Mesendoderm (in vitro differentiated cells): ENCODE data around the gene CDH11.

Source experiments
- DNase-seq: peaks from one replicate; pipeline ENCODE4 v3.0.0; 2013
- H2AK5ac ChIP-seq: 2 replicates; pipeline ENCODE4 v1.6.1; 2013; ENCODE audit warnings: low read length, inconsistent platforms
- H2BK120ac ChIP-seq: 2 replicates; pipeline ENCODE4 v1.6.1; 2013; ENCODE audit warnings: low read depth, mild to moderate bottlenecking, low read length, moderate library complexity, mixed read lengths
- H2BK15ac ChIP-seq: replicated peaks from 2 replicates; pipeline ENCODE4 v1.6.1; 2013; ENCODE audit warnings: low read depth, mild to moderate bottlenecking, moderate library complexity
- H2BK5ac ChIP-seq: 2 replicates; pipeline ENCODE4 v1.6.1; 2013; ENCODE audit warnings: low read length, inconsistent platforms
- H3K18ac ChIP-seq: 2 replicates; pipeline ENCODE4 v1.6.1; 2013; ENCODE audit warnings: mild to moderate bottlenecking, low read length, mixed read lengths
- H3K23ac ChIP-seq: one replicate; pipeline ENCODE4 v1.6.1; 2013; ENCODE audit warnings: low read length
- H3K27ac ChIP-seq: 2 replicates; pipeline ENCODE4 v1.5.1; 2013; ENCODE audit warnings: low read depth, mild to moderate bottlenecking, inconsistent platforms, low read length, moderate library complexity
- H3K27me3 ChIP-seq: 2 replicates; pipeline ENCODE4 v1.6.1; 2013; ENCODE audit warnings: low read length, control low read depth, mild to moderate bottlenecking, inconsistent platforms; ENCODE audit not compliant: insufficient read depth, poor library complexity
- H3K36me3 ChIP-seq: 2 replicates; pipeline ENCODE4 v1.6.1; 2013; ENCODE audit warnings: low read length, inconsistent platforms; ENCODE audit not compliant: control insufficient read depth, insufficient read depth
- H3K4ac ChIP-seq: one replicate; pipeline ENCODE4 v1.6.1; 2013; ENCODE audit warnings: low read depth, mild to moderate bottlenecking, low read length, moderate library complexity
- H3K4me1 ChIP-seq: 2 replicates; pipeline ENCODE4 v1.6.1; 2013; ENCODE audit warnings: low read depth, low read length, inconsistent platforms; ENCODE audit not compliant: control insufficient read depth
- H3K4me2 ChIP-seq: 2 replicates; pipeline ENCODE4 v1.6.1; 2013; ENCODE audit warnings: low read length
- H3K4me3 ChIP-seq: 2 replicates; pipeline ENCODE4 v1.5.1; 2013; ENCODE audit warnings: mild to moderate bottlenecking, low read length
- H3K56ac ChIP-seq: one replicate; pipeline ENCODE4 v1.6.1; 2013; ENCODE audit warnings: low read length
- H3K79me1 ChIP-seq: 2 replicates; pipeline ENCODE4 v1.6.1; 2013; ENCODE audit warnings: low read length, inconsistent platforms
- H3K79me2 ChIP-seq: 2 replicates; pipeline ENCODE4 v1.6.1; 2013; ENCODE audit warnings: mild to moderate bottlenecking, low read length; ENCODE audit not compliant: control insufficient read depth, insufficient read depth
- H3K9ac ChIP-seq: 2 replicates; pipeline ENCODE4 v1.6.1; 2013; ENCODE audit warnings: low read length, inconsistent platforms
- H4K5ac ChIP-seq: one replicate; pipeline ENCODE4 v1.6.1; 2013; ENCODE audit warnings: low read length
- H4K8ac ChIP-seq: one replicate; pipeline ENCODE4 v1.6.1; 2013; ENCODE audit warnings: low read depth, mild to moderate bottlenecking, control low read depth, low read length, moderate library complexity
- WGBS: extraction: QIAGEN DNeasy Blood & Tissue Kit; methylation state at CpG from one replicate; pipeline ENCODE4 v1.1.7; 2013; ENCODE audit warnings: low lambda C conversion rate, missing lambda C conversion rate; ENCODE audit not compliant: insufficient coverage; ENCODE audit errors: extremely low coverage; 5-methylcytosine and 5-hydroxymethylcytosine counted together

CDH11 gene

GRCh38 chr16:64971171-64971570 lies 150.7 kb downstream of the CDH11 start:
- H3K9ac ChIP-seq = no peak overlapping the region
- no peak overlapping the region for H3K27ac ChIP-seq
- no peak overlapping the region for H2BK5ac ChIP-seq
- H3K4ac ChIP-seq = no peak overlapping the region
- no peaks in the 10 kb centered on the region for H3K79me2 ChIP-seq
- no peak overlapping the region for H2AK5ac ChIP-seq
- no peak overlapping the region for H3K4me3 ChIP-seq
- H3K27me3 ChIP-seq = no peaks in the 10 kb centered on the region
- no peak overlapping the region for H3K56ac ChIP-seq
- H4K8ac ChIP-seq = no peak overlapping the region
- H3K79me1 ChIP-seq = no peaks in the 10 kb centered on the region
- H3K36me3 ChIP-seq = no peaks in the 10 kb centered on the region
- no peak overlapping the region for H3K18ac ChIP-seq
- no peak overlapping the region for H3K23ac ChIP-seq
- no CpG with 5 or more reads among the region's 4 CpGs for WGBS
- H2BK120ac ChIP-seq = no peak overlapping the region
- H4K5ac ChIP-seq = no peak overlapping the region
- no peaks in the 10 kb centered on the region for H3K4me1 ChIP-seq
- no peak overlapping the region for H2BK15ac ChIP-seq
- no peak overlapping the region for H3K4me2 ChIP-seq
- DNase-seq = no peak

GRCh38 chr16:64969221-64969620 lies 152.6 kb downstream of the CDH11 start:
- no peak overlapping the region for H4K8ac ChIP-seq
- H3K4ac ChIP-seq = no peak overlapping the region
- no peak overlapping the region for H3K27ac ChIP-seq
- no peaks in the 10 kb centered on the region for H3K36me3 ChIP-seq
- no peak overlapping the region for H2BK15ac ChIP-seq
- no CpG with 5 or more reads among the region's 1 CpG for WGBS
- H3K18ac ChIP-seq = no peak overlapping the region
- no peak overlapping the region for H3K4me2 ChIP-seq
- H3K56ac ChIP-seq = no peak overlapping the region
- no peak overlapping the region for H3K4me3 ChIP-seq
- H3K79me2 ChIP-seq = no peaks in the 10 kb centered on the region
- no peak overlapping the region for H2BK120ac ChIP-seq
- no peaks in the 10 kb centered on the region for H3K27me3 ChIP-seq
- no peak overlapping the region for H3K23ac ChIP-seq
- H2AK5ac ChIP-seq = no peak overlapping the region
- DNase-seq = no peak
- no peak overlapping the region for H4K5ac ChIP-seq
- H3K9ac ChIP-seq = no peak overlapping the region
- no peak overlapping the region for H2BK5ac ChIP-seq
- no peaks in the 10 kb centered on the region for H3K4me1 ChIP-seq
- no peaks in the 10 kb centered on the region for H3K79me1 ChIP-seq

DNA sequence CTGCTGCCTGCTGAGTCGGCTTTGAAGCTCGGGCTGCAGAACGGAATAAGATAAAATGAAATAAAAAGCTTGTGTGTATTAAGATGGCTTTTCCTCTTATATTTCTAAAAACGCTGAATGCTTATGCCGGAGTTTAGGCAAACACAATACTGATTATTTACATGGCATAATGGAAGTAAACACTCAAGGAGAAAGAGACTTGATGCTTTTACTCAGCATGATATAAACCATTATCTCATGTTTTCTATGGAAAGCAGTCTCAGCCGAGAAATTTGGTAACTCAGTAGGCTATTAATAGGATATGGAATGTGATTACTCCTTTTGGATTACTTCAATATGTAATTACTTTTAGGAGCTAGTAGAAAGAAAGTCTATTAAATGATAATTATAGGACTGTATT lies 153.3 kb downstream of the CDH11 start:
- Histone ChIP-seq H2AK5ac (no peak overlapping the region), H3K27ac (no peak overlapping the region), H3K4me3 (no peak overlapping the region), H3K18ac (no peak overlapping the region), H3K36me3 (no peaks in the 10 kb centered on the region), H3K4ac (no peak overlapping the region), H3K79me1 (no peaks in the 10 kb centered on the region), H3K79me2 (no peaks in the 10 kb centered on the region), H3K4me1 (no peaks in the 10 kb centered on the region), H4K8ac (no peak overlapping the region), H4K5ac (no peak overlapping the region), H3K56ac (no peak overlapping the region), H3K9ac (no peak overlapping the region), H2BK120ac (no peak overlapping the region), H3K27me3 (no peaks in the 10 kb centered on the region), H2BK5ac (no peak overlapping the region), H3K23ac (no peak overlapping the region), H3K4me2 (no peak overlapping the region), H2BK15ac (no peak overlapping the region)
- WGBS = no CpG with 5 or more reads among the region's 6 CpGs
- no peak for DNase-seq

DNA sequence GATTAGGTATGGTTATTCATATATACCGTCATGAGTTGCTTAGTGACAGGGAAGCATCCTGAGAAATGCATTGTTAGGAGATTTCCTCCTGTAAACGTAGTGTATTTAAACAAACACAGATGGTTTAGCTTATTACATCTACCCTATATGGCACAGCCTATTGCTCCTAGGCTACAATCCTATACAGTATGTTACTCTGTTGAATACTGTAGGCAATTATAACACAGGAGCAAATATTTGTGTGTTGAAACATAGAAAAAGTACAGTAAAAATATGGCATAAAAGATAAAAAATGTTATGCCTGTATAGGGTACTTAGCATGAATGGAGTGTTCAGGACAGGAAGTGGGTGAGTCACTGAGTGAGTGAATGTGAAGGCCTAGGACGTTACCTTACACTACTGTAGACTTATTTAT lies 157.7 kb downstream of the CDH11 start:
- no peaks in the 10 kb centered on the region for H3K27me3 ChIP-seq
- no peaks in the 10 kb centered on the region for H3K4me1 ChIP-seq
- H3K27ac ChIP-seq = no peak overlapping the region

GRCh38 chr16:64962786-64963185 lies 159.1 kb downstream of the CDH11 start:
- WGBS = no CpG with 5 or more reads among the region's 2 CpGs
- no peak overlapping the region for H4K5ac ChIP-seq
- no peak overlapping the region for H3K56ac ChIP-seq
- no peaks in the 10 kb centered on the region for H3K27me3 ChIP-seq
- H2BK5ac ChIP-seq = no peak overlapping the region
- no peak overlapping the region for H2AK5ac ChIP-seq
- no peak overlapping the region for H3K4me3 ChIP-seq
- no peak overlapping the region for H3K18ac ChIP-seq
- no peaks in the 10 kb centered on the region for H3K4me1 ChIP-seq
- H3K4ac ChIP-seq = no peak overlapping the region
- DNase-seq = no peak
- H2BK120ac ChIP-seq = no peak overlapping the region
- H3K79me2 ChIP-seq = no peaks in the 10 kb centered on the region
- no peaks in the 10 kb centered on the region for H3K79me1 ChIP-seq
- H3K23ac ChIP-seq = no peak overlapping the region
- no peak overlapping the region for H3K4me2 ChIP-seq
- no peak overlapping the region for H4K8ac ChIP-seq
- no peaks in the 10 kb centered on the region for H3K36me3 ChIP-seq
- H3K27ac ChIP-seq = no peak overlapping the region
- no peak overlapping the region for H2BK15ac ChIP-seq
- no peak overlapping the region for H3K9ac ChIP-seq

More for the DNA sequence above, 157.7 kb downstream of the CDH11 start:
- Histone ChIP-seq H3K23ac (no peak overlapping the region), H4K5ac (no peak overlapping the region), H3K4ac (no peak overlapping the region), H2BK15ac (no peak overlapping the region), H3K36me3 (no peaks in the 10 kb centered on the region), H2BK120ac (no peak overlapping the region), H3K56ac (no peak overlapping the region), H3K79me2 (no peaks in the 10 kb centered on the region), H2AK5ac (no peak overlapping the region), H4K8ac (no peak overlapping the region), H3K18ac (no peak overlapping the region), H3K9ac (no peak overlapping the region), H3K4me2 (no peak overlapping the region), H3K79me1 (no peaks in the 10 kb centered on the region), H3K4me3 (no peak overlapping the region), H2BK5ac (no peak overlapping the region)
- no peak for DNase-seq
- WGBS = no CpG with 5 or more reads among the region's 3 CpGs

GRCh38 chr16:64957246-64957645 lies 164.6 kb downstream of the CDH11 start:
- Histone ChIP-seq H3K36me3 (no peaks in the 10 kb centered on the region), H3K79me2 (no peaks in the 10 kb centered on the region), H3K18ac (no peak overlapping the region), H3K27ac (no peak overlapping the region), H2BK15ac (no peak overlapping the region), H3K4me1 (no peaks in the 10 kb centered on the region), H4K8ac (no peak overlapping the region), H3K9ac (no peak overlapping the region), H2AK5ac (no peak overlapping the region), H2BK5ac (no peak overlapping the region), H3K23ac (no peak overlapping the region), H3K4me2 (no peak overlapping the region), H3K79me1 (no peaks in the 10 kb centered on the region), H2BK120ac (no peak overlapping the region), H3K4me3 (no peak overlapping the region), H4K5ac (no peak overlapping the region), H3K56ac (no peak overlapping the region), H3K27me3 (no peaks in the 10 kb centered on the region), H3K4ac (no peak overlapping the region)
- DNase-seq = no peak
- no CpG with 5 or more reads among the region's 3 CpGs for WGBS
